PFSK-1 (cell line): ENCODE data around the gene SESN3.

Experiments
- POLR2AphosphoS5 ChIP-seq: IDR thresholded peaks from 2 replicates; pipeline ENCODE4 v1.6.1; 2012; ENCODE audit warnings: low read depth, mild to moderate bottlenecking, control low read depth, low read length, moderate library complexity
- TF ChIP-seq, protein P1 (sequence below), 2 experiments: IDR thresholded peaks; 2 replicates each; pipeline versions ENCODE4 v1.6.1 to v1.8.0; 2011 to 2012; ENCODE audit warnings: low read depth in 2 of 2, low read length in 2 of 2, control low read depth in 1 of 2, inconsistent platforms in 1 of 2, mild to moderate bottlenecking in 1 of 2, moderate library complexity in 1 of 2; ENCODE audit not compliant: insufficient read depth in 1 of 2

DNA sequence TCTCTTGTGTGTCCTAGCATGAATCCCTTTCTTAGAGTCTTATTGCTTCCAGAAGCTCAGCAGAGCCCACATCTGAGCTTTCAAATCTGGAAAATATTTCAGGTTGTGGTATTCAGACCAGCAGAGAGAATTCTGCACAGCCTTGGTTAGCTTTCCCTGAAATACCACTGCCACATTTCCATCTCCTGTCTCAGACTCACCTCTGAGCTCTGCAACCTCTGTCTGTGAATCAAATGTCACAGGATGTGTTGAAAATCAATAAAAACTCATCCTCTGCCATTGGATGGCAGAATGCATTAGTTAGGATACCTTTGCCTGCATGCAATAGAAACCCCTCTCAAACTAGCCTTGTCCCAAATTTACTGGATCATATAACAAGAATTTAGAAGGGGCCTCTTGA, 93.7 kb downstream of the SESN3 start:
- no peak for TF ChIP-seq POLR2AphosphoS5
- TF ChIP-seq, protein P1, sequence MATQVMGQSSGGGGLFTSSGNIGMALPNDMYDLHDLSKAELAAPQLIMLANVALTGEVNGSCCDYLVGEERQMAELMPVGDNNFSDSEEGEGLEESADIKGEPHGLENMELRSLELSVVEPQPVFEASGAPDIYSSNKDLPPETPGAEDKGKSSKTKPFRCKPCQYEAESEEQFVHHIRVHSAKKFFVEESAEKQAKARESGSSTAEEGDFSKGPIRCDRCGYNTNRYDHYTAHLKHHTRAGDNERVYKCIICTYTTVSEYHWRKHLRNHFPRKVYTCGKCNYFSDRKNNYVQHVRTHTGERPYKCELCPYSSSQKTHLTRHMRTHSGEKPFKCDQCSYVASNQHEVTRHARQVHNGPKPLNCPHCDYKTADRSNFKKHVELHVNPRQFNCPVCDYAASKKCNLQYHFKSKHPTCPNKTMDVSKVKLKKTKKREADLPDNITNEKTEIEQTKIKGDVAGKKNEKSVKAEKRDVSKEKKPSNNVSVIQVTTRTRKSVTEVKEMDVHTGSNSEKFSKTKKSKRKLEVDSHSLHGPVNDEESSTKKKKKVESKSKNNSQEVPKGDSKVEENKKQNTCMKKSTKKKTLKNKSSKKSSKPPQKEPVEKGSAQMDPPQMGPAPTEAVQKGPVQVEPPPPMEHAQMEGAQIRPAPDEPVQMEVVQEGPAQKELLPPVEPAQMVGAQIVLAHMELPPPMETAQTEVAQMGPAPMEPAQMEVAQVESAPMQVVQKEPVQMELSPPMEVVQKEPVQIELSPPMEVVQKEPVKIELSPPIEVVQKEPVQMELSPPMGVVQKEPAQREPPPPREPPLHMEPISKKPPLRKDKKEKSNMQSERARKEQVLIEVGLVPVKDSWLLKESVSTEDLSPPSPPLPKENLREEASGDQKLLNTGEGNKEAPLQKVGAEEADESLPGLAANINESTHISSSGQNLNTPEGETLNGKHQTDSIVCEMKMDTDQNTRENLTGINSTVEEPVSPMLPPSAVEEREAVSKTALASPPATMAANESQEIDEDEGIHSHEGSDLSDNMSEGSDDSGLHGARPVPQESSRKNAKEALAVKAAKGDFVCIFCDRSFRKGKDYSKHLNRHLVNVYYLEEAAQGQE (IDR thresholded peaks at IDR 0.05; ENCODE audit: insufficient read depth in 1 of 2, low read depth in 2 of 2, low read length in 2 of 2): no peak
